Lung (tissue), 12 donors: ENCODE results near the gene PTPRT. TPM values are rescaled to one million over a fixed set of nuclear protein-coding genes. Genes with fewer than 3 reads are reported as not detected.

Experiments
- ATAC-seq: fragments of 200-7000 bp; cut with Tn5 transposase; one replicate; pipeline ENCODE4 v1.9.1; 2020; ENCODE audit warnings: moderate number of reproducible peaks; ENCODE audit not compliant: insufficient read depth, low FRiP score
- DNase-seq, 3 donors: peaks; one replicate each; pipeline ENCODE4 v3.0.0-alpha.2; 2013 to 2017
- H3K27ac ChIP-seq, 2 donors: one replicate each; pipeline ENCODE4 v1.5.1; 2013; ENCODE audit warnings: mild to moderate bottlenecking in 2 of 2, moderate library complexity in 2 of 2, control low read depth in 1 of 2, inconsistent platforms in 1 of 2, low read depth in 1 of 2, low read length in 1 of 2
- H3K27me3 ChIP-seq, 3 donors: one replicate each; pipeline ENCODE4 v1.5.1; 2013; ENCODE audit warnings: low read length in 2 of 3; ENCODE audit not compliant: control insufficient read depth in 3 of 3, insufficient read depth in 3 of 3
- H3K36me3 ChIP-seq, 4 donors: one replicate each; pipeline ENCODE4 v1.5.1; 2013; ENCODE audit warnings: low read length in 4 of 4, mild to moderate bottlenecking in 1 of 4, moderate library complexity in 1 of 4; ENCODE audit not compliant: control insufficient read depth in 4 of 4, insufficient read depth in 4 of 4
- H3K4me1 ChIP-seq, 5 donors: one replicate each; pipeline ENCODE4 v1.5.1; 2013; ENCODE audit warnings: low read length in 5 of 5, mild to moderate bottlenecking in 2 of 5, moderate library complexity in 1 of 5; ENCODE audit not compliant: control insufficient read depth in 5 of 5, insufficient read depth in 5 of 5
- H3K4me3 ChIP-seq: one replicate; pipeline ENCODE4 v1.5.1; 2013; ENCODE audit warnings: mild to moderate bottlenecking, control low read depth, moderate library complexity
- H3K9ac ChIP-seq, 2 donors: one replicate each; pipeline ENCODE4 v1.5.1; 2013; ENCODE audit warnings: low read length in 2 of 2, control low read depth in 1 of 2; ENCODE audit not compliant: insufficient read depth in 1 of 2
- H3K9me3 ChIP-seq, 4 donors: one replicate each; pipeline ENCODE4 v1.5.1; 2013; ENCODE audit warnings: low read length in 3 of 4, mild to moderate bottlenecking in 1 of 4, moderate library complexity in 1 of 4; ENCODE audit not compliant: control insufficient read depth in 4 of 4, insufficient read depth in 3 of 4
- WGBS, 2 donors: extraction: QIAGEN DNeasy Blood & Tissue Kit; methylation state at CpG; one replicate each; pipeline ENCODE4 v1.1.7; 2013; 5-methylcytosine and 5-hydroxymethylcytosine counted together
- polyA plus RNA-seq, 2 donors: library from polyadenylated mRNA; stranded (reverse); fragments of 200-250 nt; gene quantifications; one replicate each; pipeline ENCODE4 v1.2.1, GENCODE V29; 2013
- total RNA-seq, 2 donors: library from RNA; depleted of rRNA in 1 of 2; stranded (reverse); fragments of >200 nt in 1 of 2; gene quantifications; one replicate each; pipeline ENCODE4 v1.2.1, GENCODE V29; 2014 to 2021
- TF ChIP-seq, protein P1 (sequence below): IDR thresholded peaks from 2 replicates; pipeline ENCODE4 v1.5.1; 2012; ENCODE audit warnings: mild to moderate bottlenecking; ENCODE audit errors: control extremely low read depth, extremely low read depth
- donor health status: control.
- donor health status: control.
- donor health status: Bipolar disorder and iron deficiency.
- donor health status: healthy.
- donor health status: DM: yes; HTN: yes; CAD: no.

Gene PTPRT
- total and polyA plus RNA-seq, 4 donors: 0.37 to 13.8 (median 6.1) TPM

DNA sequence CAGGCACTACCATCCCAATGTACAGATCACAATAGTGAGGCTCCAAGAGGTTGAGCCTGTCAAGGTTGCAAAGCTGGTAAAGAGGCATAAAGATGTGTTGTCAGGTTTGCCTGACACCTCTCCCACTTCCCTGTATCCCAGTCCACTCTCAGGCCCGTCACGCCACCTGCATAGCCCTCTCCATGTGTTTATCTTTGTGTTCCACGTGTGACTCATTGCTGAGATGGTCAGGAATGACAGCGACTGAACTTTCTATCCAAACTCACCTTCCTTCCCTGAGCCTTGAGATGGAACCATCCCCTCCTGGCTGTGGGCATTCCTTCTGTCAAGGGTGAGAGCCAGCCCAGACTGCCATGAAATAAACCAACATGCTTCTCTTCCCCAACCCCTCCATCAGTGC, 578.3 kb downstream of the PTPRT start:
- Histone ChIP-seq H3K9me3 (peaks cover 0 to 3% (median 0%) of the 10 kb centered on the region in 4 donors), H3K9ac (no peak overlapping the region), H3K4me1 (no peaks in the 10 kb centered on the region), H3K36me3 (no peaks in the 10 kb centered on the region), H3K4me3 (no peak overlapping the region), H3K27me3 (no peaks in the 10 kb centered on the region), H3K27ac (no peak overlapping the region)
- TF ChIP-seq, protein P1, sequence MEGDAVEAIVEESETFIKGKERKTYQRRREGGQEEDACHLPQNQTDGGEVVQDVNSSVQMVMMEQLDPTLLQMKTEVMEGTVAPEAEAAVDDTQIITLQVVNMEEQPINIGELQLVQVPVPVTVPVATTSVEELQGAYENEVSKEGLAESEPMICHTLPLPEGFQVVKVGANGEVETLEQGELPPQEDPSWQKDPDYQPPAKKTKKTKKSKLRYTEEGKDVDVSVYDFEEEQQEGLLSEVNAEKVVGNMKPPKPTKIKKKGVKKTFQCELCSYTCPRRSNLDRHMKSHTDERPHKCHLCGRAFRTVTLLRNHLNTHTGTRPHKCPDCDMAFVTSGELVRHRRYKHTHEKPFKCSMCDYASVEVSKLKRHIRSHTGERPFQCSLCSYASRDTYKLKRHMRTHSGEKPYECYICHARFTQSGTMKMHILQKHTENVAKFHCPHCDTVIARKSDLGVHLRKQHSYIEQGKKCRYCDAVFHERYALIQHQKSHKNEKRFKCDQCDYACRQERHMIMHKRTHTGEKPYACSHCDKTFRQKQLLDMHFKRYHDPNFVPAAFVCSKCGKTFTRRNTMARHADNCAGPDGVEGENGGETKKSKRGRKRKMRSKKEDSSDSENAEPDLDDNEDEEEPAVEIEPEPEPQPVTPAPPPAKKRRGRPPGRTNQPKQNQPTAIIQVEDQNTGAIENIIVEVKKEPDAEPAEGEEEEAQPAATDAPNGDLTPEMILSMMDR: no peak
- WGBS, 2 donors: 83 to 89% methylated on average over 4 of the region's 4 CpGs
- DNase-seq (no peak), ATAC-seq (no peak)

DNA sequence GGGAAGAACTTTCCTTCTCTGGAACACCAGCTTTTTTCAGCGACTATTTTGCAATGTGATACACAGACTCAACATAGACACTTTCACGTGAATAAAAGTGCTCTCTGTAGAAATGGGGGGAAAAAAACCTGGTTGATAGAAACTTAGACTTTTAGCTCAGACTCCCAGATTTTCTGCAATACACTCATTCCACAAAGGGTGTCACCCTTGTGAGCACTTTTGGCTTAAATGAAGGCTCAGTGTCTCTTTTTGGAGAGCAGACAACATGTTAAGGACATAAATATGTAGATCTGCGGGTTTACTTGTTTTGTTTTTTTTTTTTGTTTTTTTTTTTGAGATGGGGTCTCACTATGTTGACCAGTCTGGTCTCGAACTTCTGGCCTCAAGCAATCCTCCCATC, 579.6 kb downstream of the PTPRT start:
- Histone ChIP-seq H3K4me1 (peaks cover 0 to under 1% (median 0%) of the 10 kb centered on the region in 5 donors), H3K4me3 (no peak overlapping the region), H3K27me3 (no peaks in the 10 kb centered on the region), H3K36me3 (no peaks in the 10 kb centered on the region), H3K9me3 (peaks cover 0 to 4% (median 0%) of the 10 kb centered on the region in 4 donors), H3K27ac (no peak overlapping the region), H3K9ac (no peak overlapping the region)
- DNase-seq (no peak), ATAC-seq (no peak)
- WGBS, 2 donors: 75 to 83% methylated on average over 4 of the region's 4 CpGs
- TF ChIP-seq, protein P1: no peak

DNA sequence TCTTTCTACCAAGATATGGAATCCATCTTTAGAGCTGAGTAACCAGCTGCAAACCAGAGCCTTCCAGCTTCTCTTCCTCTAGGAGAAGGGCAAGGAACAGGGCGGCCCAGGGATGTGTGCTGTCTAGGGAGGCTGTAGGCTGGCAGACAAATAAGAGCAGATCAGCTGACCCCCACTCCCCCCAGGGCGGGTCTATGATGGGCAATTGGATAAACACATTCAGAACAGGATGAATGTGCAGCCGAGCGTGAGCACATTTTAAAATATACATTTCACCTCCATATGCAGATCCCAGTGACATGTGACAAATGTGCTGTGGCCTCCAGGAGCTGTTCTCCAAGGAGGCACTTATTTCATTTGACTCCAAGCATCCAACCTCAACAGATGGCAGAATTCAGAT, 580.1 kb downstream of the PTPRT start:
- Histone ChIP-seq H3K4me3 (no peak overlapping the region), H3K36me3 (no peaks in the 10 kb centered on the region), H3K4me1 (peaks cover 0 to 5% (median 0%) of the 10 kb centered on the region in 5 donors), H3K9me3 (peaks cover 0 to 6% (median 0%) of the 10 kb centered on the region in 4 donors), H3K27me3 (no peaks in the 10 kb centered on the region), H3K27ac (no peak overlapping the region), H3K9ac (no peak overlapping the region)
- no peak for DNase-seq
- TF ChIP-seq, protein P1: no peak
- WGBS, 2 donors: 52 to 65% methylated on average over 4 of the region's 4 CpGs
- no peak for ATAC-seq
